MCF 10A (cell line): ENCODE data around the gene GABPA. TPM values are rescaled to one million over a fixed set of nuclear protein-coding genes. Genes with fewer than 3 reads are reported as not detected.
"Not testable (repeated sequence)": the region's sequence is repeated elsewhere in the genome, so short reads cannot be mapped to it uniquely, and the experiment has no call there.

Experiments used
- BruUV-seq: library from RNA; stranded (reverse); fragments of 400-500 nt; replicated peaks from 2 replicates; lab custom pipeline; 2021; lab: Mats Ljungman, UMichigan
- CTCF ChIA-PET: fragments of 300-600 bp; sonication (Branson Sonifier 250); formaldehyde crosslinking; extraction: SDS; loops from one replicate; lab custom pipeline; 2021; ENCODE audit warnings: antibody characterized with exemption, inconsistent platforms; lab: Yijun Ruan, JAX
- POLR2A ChIA-PET: fragments of 300-600, 350-650 bp; sonication (Branson Sonifier 250); formaldehyde crosslinking; extraction: SDS; loops from one replicate; lab custom pipeline; 2020; ENCODE audit warnings: antibody characterized with exemption, inconsistent platforms; lab: Yijun Ruan, JAX
- DNase-seq: peaks from one replicate; pipeline ENCODE4 v3.0.0-alpha.2; 2018; ENCODE audit not compliant: unreplicated experiment
- H3K27ac Mint-ChIP-seq: one replicate; pipeline ENCODE4 v1.8.0; 2022; ENCODE audit warnings: mild to moderate bottlenecking, low read depth, mixed read lengths; ENCODE audit not compliant: unreplicated experiment
- H3K27me3 Mint-ChIP-seq: one replicate; pipeline ENCODE4 v1.8.0; 2022; ENCODE audit warnings: mixed read lengths; ENCODE audit not compliant: insufficient read depth, unreplicated experiment
- H3K36me3 Mint-ChIP-seq: one replicate; pipeline ENCODE4 v1.8.0; 2022; ENCODE audit warnings: mild to moderate bottlenecking, moderate library complexity, mixed read lengths; ENCODE audit not compliant: insufficient read depth, unreplicated experiment
- H3K4me1 Mint-ChIP-seq: one replicate; pipeline ENCODE4 v1.8.0; 2022; ENCODE audit warnings: mixed read lengths; ENCODE audit not compliant: insufficient read depth, unreplicated experiment
- H3K4me3 Mint-ChIP-seq: one replicate; pipeline ENCODE4 v1.8.0; 2022; ENCODE audit warnings: mild to moderate bottlenecking, moderate library complexity, mixed read lengths; ENCODE audit not compliant: unreplicated experiment
- H3K9me3 Mint-ChIP-seq: one replicate; pipeline ENCODE4 v1.8.0; 2022; ENCODE audit warnings: mixed read lengths; ENCODE audit not compliant: unreplicated experiment
- CTCF ChIP-seq: fragments of 200-600 bp; IDR thresholded peaks from one replicate; pipeline ENCODE4 v1.8.0; 2022; ENCODE audit warnings: antibody characterized with exemption, mild to moderate bottlenecking; ENCODE audit not compliant: unreplicated experiment
- intact Hi-C: fragments of 100-400 bp; cut with micrococcal nuclease; formaldehyde crosslinking; loops from 2 replicates; pipeline ENCODE4 v1.14.1; 2022
- total RNA-seq: library from RNA; stranded (reverse); gene quantifications from 2 replicates; pipeline ENCODE4 v1.2.3, GENCODE V29; 2022

The GABPA gene
- total RNA-seq, 1 experiment from 2014 or later: 16.3 TPM

DNA sequence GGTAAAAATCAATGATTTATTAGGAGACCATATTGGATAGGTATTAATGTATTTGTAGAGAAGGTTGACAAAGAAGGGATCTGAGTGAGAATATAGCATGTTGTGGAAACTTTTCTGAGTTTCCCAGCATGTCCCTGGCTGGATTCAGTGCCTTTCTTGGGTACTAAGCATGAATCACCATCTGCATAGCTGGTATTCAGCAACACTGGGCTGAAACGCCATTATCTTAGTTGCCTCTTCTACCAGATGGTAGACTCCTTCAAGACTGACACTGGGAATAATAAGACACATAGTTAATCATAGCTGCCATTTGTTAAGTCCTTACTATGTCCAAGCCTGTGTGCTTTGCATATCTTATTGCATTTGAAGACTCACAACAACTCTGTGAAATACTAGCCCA is 45.5 kb upstream of the GABPA start:
- CTCF ChIA-PET: interaction anchor here (3.4 kb wide), 1 partner anchor 81 kb away, joined by 11 read pairs; no protein-coding TSS in a partner anchor
- Mint-ChIP-seq H3K27ac (no peak overlapping the region), H3K4me3 (no peak overlapping the region)

GRCh38 chr21:25691976-25692375 is 42.8 kb upstream of the GABPA start:
- no TSS peak for BruUV-seq
- no peak for TF ChIP-seq CTCF
- Mint-ChIP-seq H3K36me3 (no peaks in the 10 kb centered on the region), H3K9me3 (no peaks in the 10 kb centered on the region), H3K4me3 (no peak overlapping the region), H3K4me1 (no peaks in the 10 kb centered on the region), H3K27ac (no peak overlapping the region), H3K27me3 (no peaks in the 10 kb centered on the region)
- ChIA-PET POLR2A (interaction anchor here (1.2 kb wide), 1 partner anchor 8 kb away, joined by 3 read pairs; no protein-coding TSS in a partner anchor), CTCF (interaction anchor here (0.6 to 3.4 kb wide), 2 partner anchors 84 to 372 kb away, joined by 4 to 11 read pairs; no protein-coding TSS in a partner anchor)
- intact Hi-C loops: no loop called here
- no peak for DNase-seq

More for the DNA sequence above, 45.5 kb upstream of the GABPA start:
- intact Hi-C loops: no loop called here
- Mint-ChIP-seq H3K9me3 (no peaks in the 10 kb centered on the region), H3K27me3 (no peaks in the 10 kb centered on the region), H3K4me1 (no peaks in the 10 kb centered on the region), H3K36me3 (no peaks in the 10 kb centered on the region)
- POLR2A ChIA-PET: no interaction called here
- no TSS peak for BruUV-seq
- TF ChIP-seq CTCF: no peak
- DNase-seq: no peak

DNA sequence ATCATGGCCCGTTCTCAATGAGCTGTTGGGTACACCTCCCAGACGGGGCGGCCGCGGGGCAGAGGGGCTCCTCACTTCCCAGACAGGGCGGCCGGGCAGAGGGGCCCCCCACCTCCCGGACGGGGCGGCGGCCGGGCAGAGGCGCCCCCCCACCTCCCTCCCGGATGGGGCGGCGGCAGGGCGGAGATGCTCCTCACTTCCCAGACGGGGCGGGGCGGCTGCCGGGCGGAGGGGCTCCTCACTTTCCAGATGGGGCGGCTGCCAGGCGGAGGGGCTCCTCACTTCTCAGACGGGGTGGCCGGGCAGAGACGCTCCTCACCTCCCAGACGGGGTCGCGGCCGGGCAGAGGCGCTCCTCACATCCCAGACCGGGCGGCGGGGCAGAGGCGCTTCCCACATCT is 39.3 kb upstream of the GABPA start:
- H3K4me1 Mint-ChIP-seq, BruUV-seq, H3K27ac Mint-ChIP-seq, H3K9me3 Mint-ChIP-seq, H3K4me3 Mint-ChIP-seq, intact Hi-C loops, DNase-seq, H3K36me3 Mint-ChIP-seq, H3K27me3 Mint-ChIP-seq, POLR2A ChIA-PET: not testable (repeated sequence)
- CTCF ChIA-PET: interaction anchor here (0.6 kb wide), 1 partner anchor 804 kb away, joined by 3 read pairs; no protein-coding TSS in a partner anchor

GRCh38 chr21:25700741-25701140 is 34.0 kb upstream of the GABPA start:
- BruUV-seq: no TSS peak
- no peak for TF ChIP-seq CTCF
- no peak for DNase-seq
- Mint-ChIP-seq H3K4me1 (no peaks in the 10 kb centered on the region), H3K4me3 (no peak overlapping the region), H3K27ac (no peak overlapping the region), H3K27me3 (no peaks in the 10 kb centered on the region), H3K9me3 (no peaks in the 10 kb centered on the region), H3K36me3 (no peaks in the 10 kb centered on the region)
- intact Hi-C loops: no loop called here
- ChIA-PET POLR2A (interaction anchor here (1.2 kb wide), 1 partner anchor 94 kb away, joined by 3 read pairs; no protein-coding TSS in a partner anchor), CTCF (interaction anchor here (1.2 to 1.6 kb wide), 2 partner anchors 11 to 92 kb away, joined by 5 to 9 read pairs; no protein-coding TSS in a partner anchor)
